GM12891 (cell line): Measurements from ENCODE around the gene ZNF511.

Source experiments
- POLR2A ChIP-seq: IDR thresholded peaks from 2 replicates; pipeline ENCODE4 v1.6.1; 2011; ENCODE audit warnings: low read depth, low read length, control low read depth
- POLR2AphosphoS5 ChIP-seq: IDR thresholded peaks from 2 replicates; pipeline ENCODE4 v1.6.1; 2011; ENCODE audit warnings: low read depth, low read length, control low read depth

DNA sequence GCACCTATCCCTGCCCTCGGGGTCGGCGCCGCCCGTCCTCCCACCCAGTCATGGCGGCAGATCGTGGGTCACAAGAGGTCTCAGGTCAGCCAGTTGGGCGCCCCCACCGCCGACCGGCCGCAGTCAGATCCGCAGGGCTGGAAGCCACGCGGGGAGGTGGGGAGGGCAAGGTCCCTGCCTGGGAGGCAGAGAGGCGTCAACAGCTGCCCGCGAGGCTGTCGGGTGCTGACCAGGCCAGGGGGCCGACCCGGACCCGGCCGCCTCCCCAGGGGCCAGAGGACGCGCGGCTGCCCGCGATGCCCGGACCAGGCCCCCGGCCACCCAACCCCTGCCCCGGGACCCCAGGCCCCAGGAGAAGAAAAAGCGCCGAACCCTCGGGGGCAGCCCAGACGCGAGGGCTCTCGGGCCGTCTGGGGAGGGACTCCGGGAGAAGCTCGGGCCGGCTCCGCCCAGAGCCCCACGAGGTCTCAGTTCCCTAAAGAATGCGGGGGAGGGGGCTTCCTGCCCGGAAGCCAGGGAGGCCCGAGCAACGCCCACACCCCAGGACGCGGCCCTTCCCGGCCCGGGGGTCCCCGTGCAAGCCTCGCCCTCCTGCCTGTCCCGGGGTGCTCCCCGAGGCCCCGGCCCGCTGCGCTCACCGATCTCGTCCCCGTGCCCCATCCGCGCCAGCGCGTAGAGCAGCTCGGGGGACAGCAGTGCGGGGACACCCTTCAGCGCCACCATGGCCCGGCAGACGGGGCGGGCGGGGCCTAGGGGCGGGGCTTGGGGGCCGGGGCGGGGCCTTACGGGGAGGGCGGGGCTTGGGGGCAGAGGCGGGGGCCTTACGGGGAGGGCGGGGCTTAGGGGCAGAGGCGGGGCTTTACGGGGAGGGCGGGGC is 48.8 kb downstream of the ZNF511 start, which contains the start of gene FUOM:
- no peak for TF ChIP-seq POLR2AphosphoS5
- no peak; the same call in 1 of the 2 replicates for TF ChIP-seq POLR2A
